BE2C (cell line): ENCODE measurements around the gene TBC1D23.
"Not testable (repeated sequence)": the region's sequence is repeated elsewhere in the genome, so short reads cannot be mapped to it uniquely, and the experiment has no call there.

Experiments
- DNase-seq: peaks from one replicate; pipeline ENCODE4 v3.0.0-alpha.2; 2020
- H3K27me3 ChIP-seq: fragments of 250-450 bp; sonication (Bioruptor Pico); 2 replicates; pipeline ENCODE4 v1.5.1; 2020; ENCODE audit warnings: mild to moderate bottlenecking
- H3K36me3 ChIP-seq: fragments of 250-450 bp; sonication (Bioruptor Pico); 2 replicates; pipeline ENCODE4 v1.5.1; 2020; ENCODE audit warnings: mild to moderate bottlenecking
- H3K4me1 ChIP-seq: fragments of 250-450 bp; sonication (Bioruptor Pico); 2 replicates; pipeline ENCODE4 v1.5.1; 2020
- H3K4me3 ChIP-seq: 2 replicates; pipeline ENCODE4 v1.5.1; 2011; ENCODE audit warnings: low read depth, low read length
- H3K9me3 ChIP-seq: fragments of 250-450 bp; sonication (Bioruptor Pico); 2 replicates; pipeline ENCODE4 v1.5.1; 2020
- CTCF ChIP-seq: IDR thresholded peaks from 2 replicates; pipeline ENCODE4 v1.5.1; 2012; ENCODE audit warnings: mild to moderate bottlenecking, low read depth, low read length

The TBC1D23 gene

DNA sequence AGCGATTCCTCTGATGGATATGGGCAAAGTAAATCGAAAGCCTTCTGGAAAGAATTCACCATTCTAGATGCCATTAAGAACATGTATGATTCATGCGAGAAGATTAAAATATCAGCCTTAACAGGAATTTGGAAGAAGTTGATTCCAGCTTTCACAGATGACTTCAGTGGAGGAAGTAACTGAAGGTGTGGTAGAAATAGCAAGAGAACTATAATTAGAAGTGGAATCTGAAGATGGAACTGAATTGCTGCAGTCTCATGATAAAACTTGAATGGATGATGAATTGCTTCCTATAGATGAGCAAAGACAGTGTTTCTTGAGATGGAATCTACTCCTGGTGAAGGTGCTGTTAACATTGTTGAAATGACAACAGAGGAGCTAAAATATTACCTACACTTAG lies 30.1 kb upstream of the TBC1D23 start:
- Histone ChIP-seq H3K4me1 (no peaks in the 10 kb centered on the region), H3K27me3 (no peaks in the 10 kb centered on the region), H3K9me3 (no peaks in the 10 kb centered on the region), H3K4me3 (no peak overlapping the region), H3K36me3 (no peaks in the 10 kb centered on the region)
- no peak for TF ChIP-seq CTCF
- no peak for DNase-seq

DNA sequence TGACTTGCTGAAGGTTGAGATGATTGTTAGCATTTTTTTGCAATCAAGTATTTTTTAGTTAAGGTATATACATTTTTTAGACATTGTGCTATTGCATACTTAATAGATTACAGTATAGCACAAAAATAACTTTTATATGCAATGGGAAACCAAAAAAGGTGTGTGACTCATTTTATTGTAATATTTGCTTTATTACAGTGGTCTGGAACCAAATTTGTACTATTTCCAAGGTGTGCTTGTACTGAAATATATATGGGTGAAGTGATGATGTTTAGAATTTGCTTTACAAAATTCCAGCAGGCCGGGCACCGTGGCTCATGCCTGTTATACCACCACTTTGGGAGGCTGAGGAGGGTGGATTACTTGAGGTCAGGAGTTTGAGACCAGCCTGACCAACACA lies 29.1 kb upstream of the TBC1D23 start:
- no peaks in the 10 kb centered on the region for H3K27me3 ChIP-seq
- no peak for DNase-seq
- H3K4me1 ChIP-seq, result no peaks in the 10 kb centered on the region
- TF ChIP-seq CTCF, result no peak
- H3K36me3 ChIP-seq, result no peaks in the 10 kb centered on the region
- H3K4me3 ChIP-seq, result no peak overlapping the region
- no peaks in the 10 kb centered on the region for H3K9me3 ChIP-seq

DNA sequence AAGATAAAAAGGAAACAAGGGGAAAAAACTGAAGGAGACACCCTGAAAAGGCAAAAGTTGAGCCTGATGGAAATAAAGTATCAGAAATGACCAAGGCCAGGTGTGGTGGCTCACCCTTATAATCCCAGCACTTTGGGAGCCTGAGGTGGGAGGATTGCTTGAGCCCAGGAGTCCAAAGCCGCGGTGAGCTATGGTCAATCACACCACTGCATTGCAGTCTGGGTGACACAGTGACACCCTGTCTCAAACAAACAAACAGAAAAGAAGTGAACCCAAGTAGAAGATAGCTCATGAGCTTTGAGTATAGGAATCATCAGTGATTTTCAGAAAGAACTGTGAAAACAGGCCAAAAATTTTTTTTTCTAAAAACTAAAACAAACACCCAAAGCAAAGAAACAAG lies 26.4 kb upstream of the TBC1D23 start:
- H3K4me3 ChIP-seq, result no peak overlapping the region
- H3K4me1 ChIP-seq, result no peaks in the 10 kb centered on the region
- no peaks in the 10 kb centered on the region for H3K27me3 ChIP-seq
- no peak for DNase-seq
- H3K36me3 ChIP-seq, result no peaks in the 10 kb centered on the region
- TF ChIP-seq CTCF, result no peak
- 0 out of 2 replicates have a peak, but pooled peaks cover 3% of the 10 kb centered on the region for H3K9me3 ChIP-seq

DNA sequence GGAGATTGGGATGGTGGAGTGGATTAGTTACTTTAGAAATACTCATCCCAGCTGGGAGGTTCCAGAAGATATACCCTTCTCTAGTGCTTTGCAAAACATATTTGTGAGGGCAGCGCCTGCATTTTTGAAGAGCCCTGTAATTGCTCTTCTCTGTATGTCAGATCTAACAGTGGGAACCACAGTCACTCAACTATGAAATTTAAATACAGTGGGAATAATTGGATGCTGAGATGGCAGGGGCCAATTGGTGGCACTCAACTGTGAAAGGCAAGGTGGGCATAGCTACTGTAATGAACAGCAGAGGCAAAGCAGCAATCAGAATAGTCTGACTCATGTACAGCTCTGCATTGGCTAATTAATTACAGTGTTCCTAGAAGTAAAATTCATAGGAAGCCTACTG lies 22.2 kb upstream of the TBC1D23 start:
- H3K9me3 ChIP-seq, result 0 out of 2 replicates have a peak, but pooled peaks cover 3% of the 10 kb centered on the region
- no peaks in the 10 kb centered on the region for H3K27me3 ChIP-seq
- no peaks in the 10 kb centered on the region for H3K4me1 ChIP-seq
- H3K36me3 ChIP-seq, result no peaks in the 10 kb centered on the region
- no peak overlapping the region for H3K4me3 ChIP-seq
- no peak for TF ChIP-seq CTCF
- no peak for DNase-seq

DNA sequence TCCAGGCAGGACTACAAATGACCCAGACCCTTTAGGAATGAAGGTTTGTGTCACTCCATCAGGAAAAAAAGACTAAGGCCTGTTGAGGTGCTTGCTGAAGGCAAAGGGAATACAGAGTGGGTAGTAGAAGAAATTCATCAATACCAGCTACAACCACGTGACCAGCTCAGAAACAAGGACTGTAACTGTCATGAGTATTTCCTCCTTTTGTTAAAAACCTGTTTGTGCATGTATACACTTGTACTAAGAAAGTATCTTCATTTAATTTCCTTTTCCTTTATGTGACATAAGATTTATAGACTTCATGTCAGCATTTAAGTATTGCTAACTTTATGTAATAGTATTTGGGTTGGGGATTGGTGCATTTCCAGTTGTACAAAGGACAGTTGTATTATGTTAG lies 18.3 kb upstream of the TBC1D23 start:
- H3K27me3 ChIP-seq, H3K4me3 ChIP-seq, H3K9me3 ChIP-seq, H3K36me3 ChIP-seq, H3K4me1 ChIP-seq, DNase-seq: not testable (repeated sequence)

- Histone ChIP-seq H3K4me3 (no peak overlapping the region), H3K9me3 (no peaks in the 10 kb centered on the region), H3K4me1 (no peaks in the 10 kb centered on the region), H3K27me3 (no peaks in the 10 kb centered on the region), H3K36me3 (no peaks in the 10 kb centered on the region)
- no peak for TF ChIP-seq CTCF
- no peak for DNase-seq
Measured at GRCh38 chr3:100244264-100244663, 16.5 kb upstream of the TBC1D23 start.

GRCh38 chr3:100245136-100245535 lies 15.7 kb upstream of the TBC1D23 start:
- H3K27me3 ChIP-seq, result no peaks in the 10 kb centered on the region
- no peaks in the 10 kb centered on the region for H3K36me3 ChIP-seq
- H3K9me3 ChIP-seq, result no peaks in the 10 kb centered on the region
- no peak for TF ChIP-seq CTCF
- no peak overlapping the region for H3K4me3 ChIP-seq
- H3K4me1 ChIP-seq, result no peaks in the 10 kb centered on the region
- DNase-seq, result no peak
